ENCODE measurements around the gene AATK.

AATK gene

GRCh38 chr17:81074875-81075274, 91.1 kb downstream of the AATK start:
- TF ChIP-seq, protein P1, sequence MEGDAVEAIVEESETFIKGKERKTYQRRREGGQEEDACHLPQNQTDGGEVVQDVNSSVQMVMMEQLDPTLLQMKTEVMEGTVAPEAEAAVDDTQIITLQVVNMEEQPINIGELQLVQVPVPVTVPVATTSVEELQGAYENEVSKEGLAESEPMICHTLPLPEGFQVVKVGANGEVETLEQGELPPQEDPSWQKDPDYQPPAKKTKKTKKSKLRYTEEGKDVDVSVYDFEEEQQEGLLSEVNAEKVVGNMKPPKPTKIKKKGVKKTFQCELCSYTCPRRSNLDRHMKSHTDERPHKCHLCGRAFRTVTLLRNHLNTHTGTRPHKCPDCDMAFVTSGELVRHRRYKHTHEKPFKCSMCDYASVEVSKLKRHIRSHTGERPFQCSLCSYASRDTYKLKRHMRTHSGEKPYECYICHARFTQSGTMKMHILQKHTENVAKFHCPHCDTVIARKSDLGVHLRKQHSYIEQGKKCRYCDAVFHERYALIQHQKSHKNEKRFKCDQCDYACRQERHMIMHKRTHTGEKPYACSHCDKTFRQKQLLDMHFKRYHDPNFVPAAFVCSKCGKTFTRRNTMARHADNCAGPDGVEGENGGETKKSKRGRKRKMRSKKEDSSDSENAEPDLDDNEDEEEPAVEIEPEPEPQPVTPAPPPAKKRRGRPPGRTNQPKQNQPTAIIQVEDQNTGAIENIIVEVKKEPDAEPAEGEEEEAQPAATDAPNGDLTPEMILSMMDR (IDR thresholded peaks at IDR 0.05; ENCODE audit: low read depth, low read length, missing control alignments), result no peak
- no peak for DNase-seq (ENCODE audit: extremely low read depth, low read depth)
- no peak overlapping the region for H3K4me3 ChIP-seq (replicated peaks; ENCODE audit: low read depth, low read length)

DNA sequence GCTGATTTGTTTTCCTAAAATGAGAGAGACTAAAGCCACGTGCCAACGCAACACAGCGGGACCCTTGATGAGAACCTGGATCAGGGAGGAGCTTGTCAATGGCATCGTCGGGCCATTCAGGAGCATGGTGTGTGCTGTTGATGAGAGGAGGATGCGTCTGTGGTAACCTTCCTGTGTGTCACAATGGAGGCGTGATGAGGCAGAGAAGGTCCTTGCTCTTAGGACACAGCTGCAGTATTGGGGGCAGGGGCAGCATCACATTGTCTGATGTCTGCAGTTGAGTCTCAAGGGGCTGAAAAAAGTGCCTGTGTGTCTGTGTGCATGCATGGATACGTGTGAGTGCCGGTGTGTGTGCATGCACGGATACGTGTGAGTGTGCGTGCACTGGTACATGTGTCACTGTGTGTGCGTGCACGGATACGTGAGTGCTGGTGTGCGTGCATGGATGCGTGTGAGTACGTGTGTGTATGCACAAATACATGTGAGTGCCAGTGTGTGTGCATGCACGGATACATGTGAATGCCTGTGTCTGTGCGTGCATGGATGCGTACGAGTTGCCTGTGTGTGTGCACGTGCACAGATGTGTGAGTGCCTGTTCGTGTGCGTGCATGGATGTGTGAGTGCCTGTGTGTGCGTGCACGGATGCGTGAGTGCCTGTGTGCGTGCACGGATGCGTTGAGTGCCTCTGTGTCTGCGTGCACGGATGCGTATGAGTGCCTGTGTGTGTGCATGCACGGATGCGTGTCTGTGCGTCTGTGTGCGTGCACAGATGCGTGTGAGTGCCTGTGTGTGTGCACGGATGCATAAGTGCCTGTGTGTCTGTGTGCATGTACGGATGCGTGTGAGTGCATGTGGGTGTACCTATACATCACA, 91.8 kb downstream of the AATK start:
- TF ChIP-seq, protein P1 (IDR thresholded peaks at IDR 0.05; ENCODE audit: low read depth, low read length, missing control alignments), result no peak
- H3K4me3 ChIP-seq (replicated peaks; ENCODE audit: low read depth, low read length), result no peak overlapping the region
- DNase-seq (ENCODE audit: extremely low read depth, low read depth), result no peak

GRCh38 chr17:81071761-81072741, 94.0 kb downstream of the AATK start:
- TF ChIP-seq, protein P1 (IDR thresholded peaks at IDR 0.05; ENCODE audit: low read depth, low read length, missing control alignments), result no peak
- H3K4me3 ChIP-seq (replicated peaks; ENCODE audit: low read depth, low read length), result no peak overlapping the region
- no peak for DNase-seq (ENCODE audit: extremely low read depth, low read depth)

GRCh38 chr17:81070541-81071246, 95.3 kb downstream of the AATK start:
- TF ChIP-seq, protein P1 (IDR thresholded peaks at IDR 0.05; ENCODE audit: low read depth, low read length, missing control alignments), result no peak
- H3K4me3 ChIP-seq (replicated peaks; ENCODE audit: low read depth, low read length), result no peak overlapping the region
- no peak for DNase-seq (ENCODE audit: extremely low read depth, low read depth)

DNA sequence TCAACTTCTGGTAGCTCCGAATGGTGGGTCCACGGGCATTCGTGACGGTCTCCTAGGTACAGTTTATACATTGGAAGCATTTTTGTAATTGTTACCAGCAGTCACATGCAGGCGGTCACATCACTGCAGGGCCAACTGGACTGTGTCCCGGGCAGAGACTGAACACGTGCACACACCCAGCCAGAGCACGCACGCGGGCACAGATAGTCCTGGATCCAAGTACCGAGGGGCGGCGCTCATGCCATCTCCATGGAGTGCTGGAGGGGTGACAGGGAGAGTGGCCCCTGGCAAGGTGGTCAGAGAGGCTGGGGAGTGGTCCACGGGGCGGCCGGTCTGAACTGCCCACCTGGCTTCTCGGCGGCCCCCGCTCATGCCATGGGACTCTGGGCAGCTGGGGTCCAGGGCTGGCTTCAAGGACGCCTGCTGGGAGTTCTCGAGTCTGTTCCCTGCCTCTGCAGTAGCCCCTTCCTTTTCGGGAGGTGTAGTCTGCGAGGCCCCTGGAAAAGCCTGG, 96.8 kb downstream of the AATK start:
- TF ChIP-seq, protein P1 (IDR thresholded peaks at IDR 0.05; ENCODE audit: low read depth, low read length, missing control alignments), result no peak
- H3K4me3 ChIP-seq (replicated peaks; ENCODE audit: low read depth, low read length), result no peak overlapping the region
- no peak for DNase-seq (ENCODE audit: extremely low read depth, low read depth)
